HG03196 (cell line): Measurements from ENCODE around the gene FAM131C.
"Not testable (repeated sequence)": the region's sequence is repeated elsewhere in the genome, so short reads cannot be mapped to it uniquely, and the experiment has no call there.

Source experiments
- ATAC-seq: cut with Tn5 transposase; IDR thresholded peaks from one replicate; pipeline ENCODE4 v1.9.1; 2021; ENCODE audit not compliant: unreplicated experiment

Gene FAM131C

DNA sequence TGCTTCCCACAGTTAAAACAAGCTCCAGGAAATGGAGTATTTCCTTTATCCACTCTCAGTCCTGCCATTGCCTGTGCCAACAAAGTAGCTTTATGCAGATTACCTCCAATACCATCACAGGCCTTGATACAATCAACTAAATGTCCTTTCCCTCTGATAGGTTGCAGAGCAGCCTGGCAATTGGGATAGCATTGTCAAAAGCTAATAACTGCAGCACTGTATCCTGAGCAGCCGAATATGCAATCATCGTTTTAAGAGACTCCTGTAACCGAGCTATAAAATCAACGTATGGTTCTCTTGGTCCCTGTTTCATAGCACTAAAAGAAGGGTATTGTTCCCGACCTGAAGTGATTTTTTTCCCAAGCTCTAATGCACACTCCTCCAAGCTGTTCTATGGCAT is 33.6 kb upstream of the FAM131C start:
- not testable (repeated sequence) for ATAC-seq

DNA sequence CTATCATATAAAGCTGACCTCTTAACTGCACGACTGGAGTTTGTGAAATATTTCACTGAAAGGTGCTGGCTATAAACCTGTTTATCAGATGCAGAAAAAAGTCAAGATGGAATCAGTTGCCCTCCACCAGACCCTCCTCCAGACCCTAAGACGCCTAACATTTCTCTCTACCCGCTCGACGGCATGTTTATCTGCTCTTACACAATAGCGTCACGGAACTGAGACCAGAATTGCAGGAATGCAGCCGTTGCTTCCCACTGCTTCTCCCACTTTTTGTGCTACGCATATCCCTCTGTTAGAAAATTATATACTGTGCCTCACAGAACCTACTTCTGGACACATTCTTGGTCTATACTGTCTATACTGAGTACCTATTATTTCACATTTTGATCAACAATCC is 28.2 kb upstream of the FAM131C start:
- no peak for ATAC-seq

DNA sequence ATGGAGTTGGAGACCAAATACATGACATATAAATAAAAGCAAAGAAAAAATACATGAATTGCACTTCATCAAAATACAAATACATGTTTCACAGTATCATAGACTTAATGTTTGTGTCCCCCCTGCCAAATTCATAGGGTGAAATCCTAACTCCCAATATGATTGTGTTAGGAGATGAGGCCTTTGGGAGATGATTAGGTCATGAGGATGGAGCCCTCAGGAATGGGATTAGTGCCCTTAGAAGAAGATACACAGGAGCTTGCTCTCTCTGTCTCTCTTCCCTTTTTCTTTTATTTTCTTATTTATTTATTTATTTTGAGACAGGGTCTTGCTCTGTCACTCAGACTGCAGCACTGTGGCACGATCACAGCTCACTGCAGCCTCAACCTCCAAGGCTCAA is 26.0 kb upstream of the FAM131C start:
- no peak for ATAC-seq

DNA sequence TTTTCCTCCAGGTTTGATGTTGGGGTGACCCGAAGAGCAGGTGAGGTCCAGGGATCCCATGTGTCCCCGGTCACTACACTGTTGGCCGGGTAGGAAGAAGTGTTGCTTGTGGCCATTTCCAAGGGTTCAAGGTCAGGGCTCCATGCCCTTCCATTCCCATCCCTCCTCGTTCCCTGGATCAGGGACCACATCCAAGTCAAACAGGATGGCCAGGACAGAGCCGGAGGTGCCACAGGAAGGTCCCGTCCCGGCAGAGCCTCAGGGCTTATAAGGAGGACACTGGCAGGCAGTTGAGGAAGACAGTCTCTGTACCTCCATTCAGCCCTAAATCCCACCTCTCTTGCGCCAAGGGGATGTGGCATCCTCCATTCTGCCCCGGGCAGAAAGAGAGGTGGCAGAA is 22.0 kb upstream of the FAM131C start:
- ATAC-seq, result no peak

DNA sequence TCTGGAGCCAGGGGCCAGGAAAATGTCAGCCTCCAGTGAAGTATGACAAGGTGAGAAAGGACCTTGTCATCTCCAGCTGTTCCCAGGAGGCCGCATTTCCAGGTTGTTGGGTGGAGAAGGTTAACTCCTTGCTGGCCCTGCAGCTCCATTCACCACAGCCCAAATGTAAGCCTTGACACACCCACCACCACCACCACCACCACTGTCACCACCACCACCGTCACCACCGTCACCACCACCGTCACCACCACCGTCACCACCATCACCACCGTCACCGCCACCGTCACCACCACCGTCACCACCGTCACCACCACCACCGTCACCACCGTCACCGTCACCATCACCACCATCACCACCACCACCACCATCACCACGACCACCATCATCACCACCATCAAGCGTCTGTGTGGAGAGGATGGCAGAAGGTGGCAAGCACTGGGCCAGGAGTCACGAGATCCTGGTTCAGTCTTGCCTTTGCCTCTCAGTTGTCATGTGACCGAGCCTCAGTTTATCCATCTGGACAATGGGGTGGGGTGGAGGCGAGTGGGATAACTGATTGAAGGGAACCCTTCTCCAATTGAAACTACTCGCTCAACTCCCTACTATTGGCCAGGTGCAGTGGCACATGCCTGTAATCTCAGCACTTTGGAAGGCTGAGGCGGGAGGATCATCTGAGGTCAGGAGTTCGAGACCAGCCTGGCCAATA is 21.2 kb upstream of the FAM131C start:
- no peak for ATAC-seq

DNA sequence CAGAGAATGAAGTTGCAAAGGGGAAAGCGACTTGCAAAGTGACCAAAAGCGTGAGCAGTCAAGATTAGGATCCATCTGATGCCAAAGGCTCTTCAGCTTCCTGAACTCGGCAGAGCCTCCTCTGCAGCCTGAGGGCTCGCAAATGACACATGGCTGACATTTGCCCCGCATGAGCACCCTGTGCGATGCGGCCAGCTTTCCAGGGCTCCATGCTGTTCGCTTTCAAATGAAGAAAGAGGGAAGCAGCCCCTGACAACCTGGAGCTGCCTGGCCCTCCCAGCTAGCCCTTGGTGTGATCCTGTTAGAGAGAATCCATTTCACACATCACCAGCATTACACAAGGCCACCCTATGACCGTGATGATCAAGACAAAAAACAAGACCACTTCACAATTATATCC is 20.2 kb upstream of the FAM131C start:
- ATAC-seq, result no peak

DNA sequence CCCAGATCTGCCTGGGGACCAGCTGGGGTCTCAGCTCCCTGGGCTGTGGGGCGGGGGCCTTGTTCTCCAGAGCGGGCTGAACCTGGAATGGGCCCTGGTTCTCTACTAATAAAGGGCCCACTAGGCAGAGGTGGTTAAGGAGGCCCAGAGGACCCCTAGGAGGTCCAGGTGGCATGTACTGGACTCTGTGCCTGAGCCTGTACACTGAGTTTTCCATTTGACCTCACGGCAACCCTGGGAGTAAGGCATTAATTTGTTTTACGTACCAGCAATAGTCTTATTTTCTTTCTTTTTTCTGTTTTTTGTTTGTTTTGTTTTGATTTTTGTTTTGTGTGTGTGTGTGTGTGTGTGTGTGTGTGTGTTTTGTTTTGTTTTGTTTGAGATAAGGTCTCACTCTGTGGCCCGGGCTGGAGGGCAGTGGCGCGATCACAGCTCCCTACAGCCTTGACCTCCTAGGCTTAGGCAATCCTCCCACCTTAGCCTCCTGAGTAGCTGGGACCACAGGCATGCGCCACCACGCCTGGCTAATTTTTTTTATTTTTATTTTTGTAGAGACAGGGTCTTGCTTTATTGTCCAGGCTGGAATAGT is 19.6 kb upstream of the FAM131C start:
- ATAC-seq, result no peak

DNA sequence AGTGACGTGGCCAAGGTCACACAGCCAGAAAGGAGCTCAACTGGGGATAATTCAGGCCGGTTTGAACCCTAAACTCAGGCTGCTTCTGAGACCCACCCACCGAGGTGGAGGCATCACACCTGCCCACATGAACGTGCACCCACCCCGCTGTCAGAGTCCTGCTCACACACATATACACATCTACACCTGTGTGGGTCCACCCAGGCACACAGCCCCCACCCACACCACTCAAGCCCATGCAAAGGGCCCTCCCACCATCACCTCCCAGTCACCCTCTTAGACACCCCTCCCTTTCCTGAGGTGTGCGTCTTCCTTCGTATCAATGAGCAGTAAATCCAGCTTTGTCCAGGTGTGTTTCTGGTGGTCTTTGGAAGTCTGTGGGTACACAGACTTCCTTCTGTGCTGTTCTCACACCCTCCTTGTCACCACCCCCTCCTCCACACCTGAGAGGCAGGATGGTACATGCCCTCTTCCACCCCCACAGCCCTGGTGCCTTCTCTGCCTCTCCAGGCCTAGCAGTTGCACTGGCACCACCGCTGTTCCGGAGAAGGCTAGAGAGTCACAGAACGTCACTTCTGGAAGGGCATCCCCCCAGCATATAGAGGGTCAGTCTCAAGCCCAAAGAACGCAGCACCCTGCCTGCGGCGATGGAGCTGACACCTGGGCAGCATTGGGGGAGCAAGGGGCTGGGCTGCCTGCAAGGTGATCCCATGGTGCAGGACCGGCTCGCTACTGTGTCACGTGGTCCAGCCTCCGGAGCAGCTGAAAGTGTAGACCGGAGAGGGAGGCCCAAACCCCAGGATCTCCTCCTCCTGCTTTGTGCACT is 18.9 kb upstream of the FAM131C start:
- no peak for ATAC-seq

DNA sequence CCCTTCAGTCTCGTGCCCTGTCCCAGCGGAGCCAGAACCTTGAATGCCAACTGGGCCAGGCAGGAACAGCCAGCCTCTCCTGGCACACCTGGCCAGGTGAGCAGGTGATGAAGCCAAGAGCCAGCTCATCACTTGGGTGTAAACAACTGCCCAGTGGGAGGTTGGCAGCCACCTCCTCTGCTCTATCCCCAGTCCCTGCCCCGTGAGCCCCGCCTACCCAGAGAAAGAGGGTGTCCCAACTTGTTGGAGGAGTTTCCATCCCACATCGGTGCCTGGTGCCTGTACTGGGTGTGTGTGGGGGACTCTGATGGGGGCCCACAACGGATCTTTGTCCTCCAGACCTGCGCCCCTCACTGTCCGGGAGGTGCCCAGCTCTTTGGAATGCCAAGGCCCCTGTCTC is 17.8 kb upstream of the FAM131C start:
- no peak for ATAC-seq

DNA sequence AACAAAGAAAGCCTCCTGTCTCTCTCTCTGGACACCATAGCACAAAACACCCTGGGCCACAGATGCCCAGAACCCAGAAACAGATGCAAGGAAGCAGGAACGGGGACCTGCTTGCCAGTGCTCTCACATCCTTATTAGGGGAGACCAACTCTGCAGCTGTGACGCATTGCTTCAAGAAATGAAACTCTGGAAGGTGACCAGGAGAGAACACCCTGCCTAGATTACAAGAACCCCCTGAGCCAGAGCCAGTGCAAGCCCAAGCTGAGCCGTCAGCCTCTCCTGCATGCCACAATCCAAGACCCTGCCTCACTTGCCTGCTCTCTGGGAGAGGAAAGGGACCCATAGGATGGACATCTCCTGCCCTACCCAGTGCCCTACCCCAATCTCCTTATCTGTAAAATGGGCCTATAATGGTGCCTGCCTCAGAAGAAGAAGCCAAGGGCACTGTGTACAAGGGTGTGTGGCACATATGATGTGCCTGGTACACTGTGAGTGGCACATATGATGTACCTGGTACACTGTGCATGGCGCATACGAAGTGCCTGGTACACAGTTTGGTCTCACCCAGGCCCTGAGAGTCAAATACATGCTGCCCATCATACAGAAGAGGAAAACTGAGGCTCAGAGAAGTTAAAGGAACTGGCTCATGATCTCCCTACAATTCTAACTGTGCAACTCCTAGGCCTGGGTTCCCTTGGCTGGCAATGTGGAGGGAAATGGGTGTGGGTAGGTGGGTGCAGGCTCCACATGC is 16.8 kb upstream of the FAM131C start:
- no peak for ATAC-seq

DNA sequence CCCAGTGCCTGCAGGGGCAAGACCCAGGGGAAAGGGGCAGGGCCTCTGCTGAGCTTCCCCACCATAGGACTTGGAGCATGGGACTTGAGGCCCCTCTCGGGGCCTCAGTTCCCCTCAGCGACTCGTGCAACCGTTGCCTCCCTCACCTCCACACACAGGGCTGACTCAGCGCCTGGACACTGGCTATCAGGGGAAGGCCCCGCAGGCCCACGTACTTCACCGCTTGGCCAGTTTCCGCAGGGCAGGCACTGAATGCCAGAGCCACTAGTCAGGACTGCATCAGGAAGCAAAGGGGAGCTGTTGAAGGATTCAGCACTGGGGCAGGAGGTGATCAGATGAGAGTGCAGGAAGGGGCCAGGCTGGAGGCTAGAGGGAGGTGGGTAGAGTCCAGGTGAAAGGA is 15.5 kb upstream of the FAM131C start:
- ATAC-seq, result no peak

DNA sequence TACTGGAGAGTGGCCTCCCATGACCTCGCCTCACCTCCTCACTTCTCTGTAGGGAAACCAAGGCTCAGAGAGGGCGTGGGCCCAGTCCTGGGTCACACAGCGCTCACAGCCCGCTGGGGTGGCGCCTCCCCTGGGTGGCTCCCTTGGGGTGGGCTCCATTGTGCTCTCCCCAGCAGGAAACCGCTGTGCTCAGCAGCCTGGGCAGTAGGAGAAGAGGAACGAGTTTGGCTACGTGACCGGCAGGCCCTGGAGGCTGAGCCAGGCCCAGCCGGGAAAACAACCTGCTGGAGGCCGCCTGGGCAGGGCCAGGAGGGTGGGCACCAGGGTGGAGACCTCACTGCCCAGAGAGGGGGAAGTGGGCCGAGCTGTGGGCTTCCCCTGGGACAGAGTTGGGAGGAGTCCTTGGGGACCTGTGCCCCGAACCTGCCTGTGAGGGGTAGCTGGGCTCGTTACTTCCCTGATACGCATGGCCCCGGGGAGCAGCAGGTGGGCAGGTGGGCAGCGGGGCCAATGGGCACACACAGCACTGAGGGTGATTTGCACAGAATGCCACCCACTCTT is 15.0 kb upstream of the FAM131C start:
- no peak for ATAC-seq

DNA sequence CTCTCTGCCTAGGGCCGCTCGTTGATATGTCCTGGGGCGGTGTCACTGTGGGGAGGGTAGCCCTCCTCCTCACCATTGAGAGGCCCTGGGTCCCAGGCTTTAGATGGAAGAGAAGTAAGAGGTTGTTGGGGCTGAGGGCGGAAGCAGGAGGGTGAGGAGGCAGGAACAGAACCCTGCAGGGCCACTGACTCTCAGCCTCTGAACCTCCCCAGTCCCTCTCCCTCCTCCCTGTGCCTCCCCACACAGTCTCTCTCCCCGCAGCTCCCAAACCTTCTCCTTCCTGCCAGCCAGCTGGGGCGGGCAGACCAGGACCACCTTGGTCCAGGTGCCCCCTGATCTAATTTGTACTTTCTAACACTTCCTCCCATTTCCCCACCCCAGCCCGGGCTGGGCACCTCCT is 14.3 kb upstream of the FAM131C start:
- ATAC-seq, result no peak

DNA sequence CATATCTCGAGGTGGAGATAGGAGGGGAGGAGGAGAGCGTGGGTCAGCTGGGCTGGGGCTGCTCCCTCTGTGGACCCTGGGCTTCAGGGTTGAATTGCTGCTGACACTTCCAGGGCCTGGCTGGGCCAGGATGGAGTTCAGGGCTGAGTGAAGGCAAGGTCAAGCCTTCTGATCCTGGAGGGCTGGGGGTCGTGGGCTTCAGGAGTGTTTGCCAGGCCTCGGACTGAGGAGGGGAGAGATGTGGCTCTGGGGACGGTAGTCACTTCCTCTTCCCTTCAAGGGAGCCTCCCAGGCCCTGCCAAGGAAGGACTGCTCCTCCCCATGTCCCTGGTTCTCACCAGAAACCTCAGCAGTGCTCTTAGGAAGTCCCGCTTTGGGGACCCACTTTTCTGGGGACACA is 12.1 kb upstream of the FAM131C start:
- no peak for ATAC-seq

DNA sequence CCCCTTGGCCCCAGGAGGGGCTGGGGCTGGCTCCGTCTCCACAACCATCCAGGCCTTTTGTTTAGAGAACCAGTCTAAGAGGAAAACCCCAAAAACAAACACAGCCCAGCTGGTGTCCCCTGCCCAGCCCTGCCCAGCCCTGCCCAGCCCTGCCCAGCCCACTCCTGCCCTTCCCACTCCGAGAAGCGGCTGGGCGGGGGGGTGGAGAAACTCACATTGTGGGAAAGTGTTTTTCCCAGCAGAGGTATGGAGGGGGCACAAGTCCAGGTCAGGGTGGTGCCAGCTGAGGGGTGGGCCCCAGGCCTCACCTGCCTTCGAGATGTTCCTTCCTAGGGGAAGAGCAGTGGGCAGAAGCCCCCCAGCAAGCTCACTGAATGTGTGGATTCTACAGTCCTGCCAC is 10.0 kb upstream of the FAM131C start:
- no peak for ATAC-seq

DNA sequence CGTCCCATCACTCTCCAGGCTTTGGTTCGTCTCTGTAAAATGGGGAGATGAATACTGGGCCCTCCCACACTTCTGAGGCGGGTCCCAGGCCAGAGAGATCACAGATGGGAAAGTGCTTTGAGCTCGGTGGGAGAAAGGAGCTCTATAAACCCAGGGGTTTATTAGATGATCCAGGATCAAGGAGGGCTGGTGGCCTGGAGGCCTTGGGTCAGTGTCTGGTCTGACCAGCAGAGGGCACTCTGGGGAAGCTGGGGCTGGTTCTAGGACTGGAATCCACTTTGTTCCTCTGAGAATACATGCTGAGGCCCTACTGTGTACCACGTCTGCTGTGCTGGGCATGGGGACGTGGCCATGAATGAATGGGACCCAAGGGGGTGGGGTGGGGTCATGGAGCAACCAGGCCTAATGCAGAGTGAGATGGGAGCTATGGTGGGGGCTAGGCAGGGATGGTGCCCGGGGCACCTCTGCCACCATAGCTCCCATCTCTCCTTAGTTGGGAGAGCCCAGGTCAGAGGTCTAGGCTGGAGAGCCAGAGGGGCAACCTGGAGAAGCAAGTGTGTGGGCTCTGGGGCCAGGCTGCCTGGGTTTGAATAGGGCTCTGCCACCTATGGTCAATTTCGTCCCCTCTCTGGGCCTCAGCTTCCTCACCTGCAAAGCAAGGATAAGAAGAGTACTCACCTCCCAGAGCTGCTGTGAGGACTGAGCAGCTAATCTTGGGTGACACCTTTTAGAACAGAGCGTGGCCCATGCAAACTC is 9.0 kb upstream of the FAM131C start:
- no peak for ATAC-seq

DNA sequence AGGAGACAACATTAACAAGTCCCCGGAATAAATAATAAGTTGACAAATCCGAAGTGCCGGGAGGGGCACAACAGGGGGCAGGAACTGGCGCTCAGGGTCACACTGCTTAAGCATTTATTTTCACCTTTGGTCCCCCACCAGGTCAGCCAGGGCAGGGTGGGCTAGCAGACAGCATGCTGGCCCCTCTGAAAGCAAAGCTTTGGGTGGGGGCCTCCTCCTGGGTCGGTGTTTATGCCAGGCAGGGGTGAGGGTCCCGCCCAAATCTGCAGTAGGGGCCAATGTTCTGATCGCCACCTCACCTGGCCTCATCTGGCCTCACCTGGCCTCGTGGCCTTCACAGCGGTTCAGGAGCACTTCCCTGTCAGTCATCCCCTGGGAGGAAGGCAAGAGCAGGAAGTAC is 8.2 kb upstream of the FAM131C start:
- no peak for ATAC-seq

DNA sequence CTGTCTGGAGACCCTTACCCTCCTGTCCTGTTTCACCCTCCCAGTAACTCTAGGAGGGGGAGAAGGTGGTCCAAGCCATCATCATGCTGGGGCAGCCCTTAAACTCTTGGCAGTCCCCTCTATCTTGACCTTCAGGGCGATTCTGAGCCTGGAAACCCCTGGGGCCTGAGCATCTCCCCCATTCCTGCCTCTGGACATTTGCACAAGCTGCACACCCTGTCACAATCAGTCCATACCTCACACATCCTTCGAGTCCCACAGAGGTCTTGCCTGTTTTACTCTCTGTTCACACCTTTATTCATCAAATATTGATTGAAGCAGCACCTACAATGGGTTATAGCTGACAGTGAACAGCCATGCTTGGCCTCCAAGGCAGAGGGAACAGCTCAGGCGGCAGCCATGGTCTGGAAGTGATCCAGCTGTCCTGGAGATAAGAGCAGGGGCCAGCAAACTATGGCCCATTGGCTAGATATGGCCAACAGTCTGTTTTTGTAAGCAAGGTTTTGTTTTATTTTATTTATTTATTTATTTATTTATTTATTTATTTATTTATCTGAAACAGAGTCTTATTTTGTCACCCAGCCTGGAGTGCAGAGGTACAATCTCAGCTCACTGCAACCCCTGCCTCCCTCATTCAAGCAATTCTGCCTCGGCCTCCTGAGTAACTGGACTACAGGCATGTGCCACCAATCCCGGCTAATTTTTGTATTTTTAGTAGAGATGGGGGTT is 7.1 kb upstream of the FAM131C start:
- ATAC-seq, result no peak

DNA sequence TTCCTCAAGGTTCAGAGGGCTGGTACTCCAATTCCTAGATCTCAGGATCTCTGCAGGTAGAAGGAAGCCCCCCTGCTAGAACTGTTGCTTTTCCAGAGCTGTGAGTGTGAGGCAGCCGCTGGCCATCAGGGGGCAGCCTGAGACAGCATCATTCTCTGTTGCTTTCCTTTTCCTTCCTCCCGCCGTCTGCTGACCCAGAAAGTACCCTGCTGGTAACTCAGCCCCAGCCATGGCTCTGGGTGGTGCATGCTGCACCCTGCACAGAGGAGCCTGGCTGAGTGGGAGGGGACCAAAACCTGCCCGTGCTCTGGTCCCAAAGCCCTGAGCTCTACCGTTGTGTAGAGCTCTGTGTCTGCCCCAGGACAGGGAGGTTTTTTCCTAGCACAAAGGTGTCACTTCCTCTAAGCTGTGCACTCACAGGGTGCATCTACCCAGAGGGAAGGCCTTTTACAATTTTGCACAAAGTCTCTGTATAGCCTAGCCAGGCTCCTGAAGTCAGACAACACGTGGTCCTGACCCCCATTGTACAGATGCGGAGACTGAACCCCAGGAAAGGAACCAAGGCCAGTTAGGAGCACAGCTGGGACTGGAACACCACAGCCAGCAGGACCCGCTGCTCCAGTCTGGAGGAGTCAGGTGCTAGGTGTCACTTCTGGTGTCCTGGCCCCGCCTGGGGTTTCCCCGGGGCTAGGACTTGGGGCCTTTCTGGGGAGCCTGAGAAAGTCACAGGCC is 5.6 kb upstream of the FAM131C start:
- no peak for ATAC-seq
